Right lobe of liver (tissue), 6 donors: ENCODE data around the gene CYP2J2. TPM values are rescaled to one million over a fixed set of nuclear protein-coding genes. Genes with fewer than 3 reads are reported as not detected.

ENCODE experiments used
- ATAC-seq, 4 donors: fragments of 200-7000 bp; cut with Tn5 transposase; one replicate each; pipeline ENCODE4 v1.9.1; 2020; ENCODE audit warnings: mild to moderate bottlenecking in 4 of 4, moderate library complexity in 4 of 4
- DNase-seq, 3 donors: peaks; one replicate each; pipeline ENCODE4 v3.0.0-alpha.2; 2020
- H3K27ac ChIP-seq, 3 donors: fragments of 200-600 bp; one replicate each; pipeline ENCODE4 v1.8.0; 2022
- H3K27me3 ChIP-seq, 2 donors: fragments of 200-600 bp; one replicate each; pipeline ENCODE4 v1.8.0; 2022
- H3K36me3 ChIP-seq, 4 donors: fragments of 200-600 bp; sonication (generic) in 1 of 4; one replicate each; pipeline versions ENCODE4 v1.5.1 to v1.8.0; 2017 to 2022; ENCODE audit warnings: control low read depth in 1 of 4
- H3K4me1 ChIP-seq, 4 donors: fragments of 200-600 bp; sonication (generic) in 1 of 4; one replicate each; pipeline versions ENCODE4 v1.5.1 to v1.8.0; 2017 to 2022; ENCODE audit warnings: control low read depth in 1 of 4
- H3K4me3 ChIP-seq, 3 donors: fragments of 200-600 bp; one replicate each; pipeline ENCODE4 v1.8.0; 2022
- H3K9me3 ChIP-seq, 4 donors: fragments of 200-600 bp; sonication (generic) in 1 of 4; one replicate each; pipeline versions ENCODE4 v1.5.1 to v1.8.0; 2017 to 2022; ENCODE audit warnings: control low read depth in 1 of 4
- POLR2A ChIP-seq: fragments of 450-650 bp; IDR thresholded peaks from one replicate; pipeline ENCODE4 v1.6.1; 2017; ENCODE audit warnings: antibody characterized with exemption, mild to moderate bottlenecking
- WGBS: methylation state at CpG from one replicate; pipeline ENCODE4 v1.1.6; 2018; ENCODE audit warnings: low coverage, low lambda C conversion rate; ENCODE audit not compliant: insufficient coverage; ENCODE audit errors: missing lambda C conversion rate; 5-methylcytosine and 5-hydroxymethylcytosine counted together
- intact Hi-C, 2 donors: fragments of 100-400 bp; cut with DNase I; formaldehyde crosslinking; loops; one replicate each; pipeline versions ENCODE4 v1.11.2 to v1.14.1; 2022
- total RNA-seq, 6 experiments: library from RNA; depleted of rRNA in 2 of 6; stranded (reverse); fragments of >200 nt in 2 of 6; fragmentation: NEBNext Ultra II Directional in 3 of 6; extraction: Animal tissue kit (Norgen Biotek cat#: 25700) in 3 of 6; gene quantifications; one replicate each; pipeline versions ENCODE4 v1.1.0 to v1.2.4, GENCODE V29; 2016 to 2023
- TF ChIP-seq, protein P1 (sequence below), 4 donors: fragments of 200-600 bp in 3 of 4; fragments of 450-650 bp in 1 of 4; IDR thresholded peaks; one replicate each; pipeline versions ENCODE4 v1.5.1 to v1.8.0; 2016 to 2022; ENCODE audit warnings: antibody characterized with exemption in 4 of 4, mild to moderate bottlenecking in 2 of 4
- donor health status: DM: no; HTN: yes; CAD: no.
- donor health status: DM: no; HTN: no; CAD: no.
- donor health status: DM: no; HTN: no; CAD: no.
- donor health status: DM: no; HTN: yes; CAD: no.
- donor health status: DM: no; HTN: yes; CAD: no.

The CYP2J2 gene
- total RNA-seq, 6 experiments from 2014 or later = 38.8 to 125 (median 76.5) TPM

- TF ChIP-seq, protein P1, sequence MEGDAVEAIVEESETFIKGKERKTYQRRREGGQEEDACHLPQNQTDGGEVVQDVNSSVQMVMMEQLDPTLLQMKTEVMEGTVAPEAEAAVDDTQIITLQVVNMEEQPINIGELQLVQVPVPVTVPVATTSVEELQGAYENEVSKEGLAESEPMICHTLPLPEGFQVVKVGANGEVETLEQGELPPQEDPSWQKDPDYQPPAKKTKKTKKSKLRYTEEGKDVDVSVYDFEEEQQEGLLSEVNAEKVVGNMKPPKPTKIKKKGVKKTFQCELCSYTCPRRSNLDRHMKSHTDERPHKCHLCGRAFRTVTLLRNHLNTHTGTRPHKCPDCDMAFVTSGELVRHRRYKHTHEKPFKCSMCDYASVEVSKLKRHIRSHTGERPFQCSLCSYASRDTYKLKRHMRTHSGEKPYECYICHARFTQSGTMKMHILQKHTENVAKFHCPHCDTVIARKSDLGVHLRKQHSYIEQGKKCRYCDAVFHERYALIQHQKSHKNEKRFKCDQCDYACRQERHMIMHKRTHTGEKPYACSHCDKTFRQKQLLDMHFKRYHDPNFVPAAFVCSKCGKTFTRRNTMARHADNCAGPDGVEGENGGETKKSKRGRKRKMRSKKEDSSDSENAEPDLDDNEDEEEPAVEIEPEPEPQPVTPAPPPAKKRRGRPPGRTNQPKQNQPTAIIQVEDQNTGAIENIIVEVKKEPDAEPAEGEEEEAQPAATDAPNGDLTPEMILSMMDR (IDR thresholded peaks at IDR 0.05) = no peak
- 30% methylated on average over 2 of the region's 2 CpGs for WGBS
Observed at GRCh38 chr1:59908682-59909081, 17.9 kb downstream of the CYP2J2 start.

GRCh38 chr1:59908084-59908483, 18.5 kb downstream of the CYP2J2 start:
- ATAC-seq = no peak
- peaks cover 0 to 23% (median 6%) of the 10 kb centered on the region in 4 donors for H3K4me1 ChIP-seq
- peak overlapping the region in 2 of 3 donors; percentile 25 to 51 for H3K27ac ChIP-seq
- H3K4me3 ChIP-seq = no peak overlapping the region
- TF ChIP-seq, protein P1 (IDR thresholded peaks at IDR 0.05) = no peak
- no peak for TF ChIP-seq POLR2A
- no peak for DNase-seq
- 59% methylated on average over 2 of the region's 2 CpGs for WGBS
- peaks cover 0 to 17% (median 9%) of the 10 kb centered on the region in 4 donors for H3K36me3 ChIP-seq
- intact Hi-C loops = no loop called here
- no peaks in the 10 kb centered on the region for H3K9me3 ChIP-seq
- H3K27me3 ChIP-seq = no peaks in the 10 kb centered on the region

More at GRCh38 chr1:59908682-59909081, 17.9 kb downstream of the CYP2J2 start:
- peaks cover 0 to 18% (median 5%) of the 10 kb centered on the region in 4 donors for H3K4me1 ChIP-seq
- no peaks in the 10 kb centered on the region for H3K9me3 ChIP-seq
- no peak overlapping the region for H3K4me3 ChIP-seq
- ATAC-seq = peak; percentile 93 to 97 (median 96)
- H3K27ac ChIP-seq = peak overlapping the region; percentile 18 to 52 (median 51)
- peak in 1 of 3 donors; percentile 58 for DNase-seq
- no peaks in the 10 kb centered on the region for H3K27me3 ChIP-seq
- intact Hi-C loops = no loop called here
- peaks cover 0 to 17% (median 9%) of the 10 kb centered on the region in 4 donors for H3K36me3 ChIP-seq

DNA sequence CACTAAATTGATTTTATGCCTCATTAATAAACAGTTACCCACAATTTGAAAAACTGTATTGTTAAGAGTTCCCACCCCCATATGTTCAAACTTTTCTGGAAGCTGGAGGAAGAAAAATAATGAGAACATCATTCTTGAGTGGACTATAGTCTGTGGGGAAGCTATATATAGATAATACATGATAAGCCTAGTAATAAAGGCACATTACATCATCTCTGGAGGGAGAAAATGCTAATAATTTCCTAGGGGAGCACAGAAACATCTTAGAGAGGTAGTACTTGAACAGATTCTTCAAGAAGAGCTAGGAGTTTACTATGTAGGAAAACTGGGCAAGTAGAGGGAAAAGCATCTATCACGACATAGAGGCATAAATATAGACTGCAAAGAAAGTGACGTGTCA, 19.6 kb downstream of the CYP2J2 start:
- ATAC-seq (no peak), DNase-seq (no peak)
- intact Hi-C loops = no loop called here
- Histone ChIP-seq H3K9me3 (no peaks in the 10 kb centered on the region), H3K4me1 (peaks cover 0 to 23% (median 6%) of the 10 kb centered on the region in 4 donors), H3K27ac (no peak overlapping the region), H3K4me3 (no peak overlapping the region), H3K36me3 (peaks cover 0 to 15% (median 8%) of the 10 kb centered on the region in 4 donors), H3K27me3 (no peaks in the 10 kb centered on the region)
- TF ChIP-seq, protein P1 (IDR thresholded peaks at IDR 0.05) = no peak
- no peak for TF ChIP-seq POLR2A
- 67% methylated on average over 2 of the region's 2 CpGs for WGBS

GRCh38 chr1:59903141-59903754, 23.3 kb downstream of the CYP2J2 start:
- Histone ChIP-seq H3K9me3 (no peaks in the 10 kb centered on the region), H3K27ac (peak overlapping the region in 2 of 3 donors; percentile 16 to 40), H3K4me1 (peaks cover 0 to 17% (median 2%) of the 10 kb centered on the region in 4 donors), H3K4me3 (no peak overlapping the region), H3K27me3 (no peaks in the 10 kb centered on the region), H3K36me3 (peaks cover 0 to 16% (median 7%) of the 10 kb centered on the region in 4 donors)
- DNase-seq = peak in 1 of 3 donors; percentile 57
- TF ChIP-seq, protein P1 (IDR thresholded peaks at IDR 0.05) = peak; percentile 56 to 71 (median 63)
- no peak for TF ChIP-seq POLR2A
- peak; percentile 89 to 94 (median 91) for ATAC-seq
- intact Hi-C loops = no loop called here
- WGBS = 12% methylated on average over 9 of the region's 9 CpGs
